DMS 273 (cell line): Measurements from ENCODE around the gene GINS2.

Experiments used
- DNase-seq: peaks from one replicate; lab custom pipeline; 2025; ENCODE audit not compliant: unreplicated experiment; lab: John Stamatoyannopoulos, UW

Gene GINS2

GRCh38 chr16:85628265-85628556, 60.5 kb downstream of the GINS2 start:
- no peak for DNase-seq

DNA sequence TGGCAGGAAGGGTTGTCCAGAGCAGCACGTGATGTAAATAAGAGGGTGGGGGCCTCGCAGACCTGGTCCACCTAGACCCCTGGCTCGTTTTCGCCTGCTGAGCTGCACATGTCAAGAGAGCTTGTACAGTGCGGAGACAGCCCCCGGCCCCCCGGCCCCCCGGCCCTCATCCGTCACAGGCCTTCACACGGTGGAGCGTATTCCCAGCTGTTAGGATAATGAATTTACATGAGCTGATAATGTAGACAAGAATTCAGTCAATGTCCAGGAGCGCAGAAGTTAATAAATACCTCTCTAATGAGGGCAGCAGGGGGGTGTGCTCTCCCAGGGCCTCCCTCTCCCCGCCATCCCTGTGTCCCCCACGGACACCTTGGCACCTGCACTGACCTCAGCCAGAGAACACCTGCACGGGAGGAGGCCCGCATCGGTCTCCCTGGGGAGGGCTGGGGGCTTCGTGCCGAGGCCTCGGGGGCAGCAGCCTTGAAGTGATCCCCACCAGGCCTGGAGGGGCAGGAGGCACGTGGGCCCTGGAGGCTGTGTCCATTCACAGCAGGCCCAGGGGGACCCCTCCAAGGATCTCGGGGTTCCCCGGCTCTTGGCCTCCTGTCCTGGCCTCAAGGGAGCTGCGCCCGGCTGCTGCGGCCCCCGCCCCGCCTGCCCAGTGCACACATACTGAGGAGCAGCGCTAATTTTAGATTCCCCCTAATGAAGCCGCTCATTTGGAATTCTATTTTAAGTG, 61.1 kb downstream of the GINS2 start:
- DNase-seq, result no peak

GRCh38 chr16:85627089-85627488, 61.7 kb downstream of the GINS2 start:
- DNase-seq, result no peak
